GM18867 (cell line): ENCODE data around the gene UQCRC2.
"Not testable (repeated sequence)": the region's sequence is repeated elsewhere in the genome, so short reads cannot be mapped to it uniquely, and the experiment has no call there.

Experiments used
- ATAC-seq: cut with Tn5 transposase; IDR thresholded peaks from one replicate; pipeline ENCODE4 v1.9.1; 2021; ENCODE audit warnings: mild to moderate bottlenecking, moderate library complexity; ENCODE audit not compliant: unreplicated experiment

UQCRC2 gene

DNA sequence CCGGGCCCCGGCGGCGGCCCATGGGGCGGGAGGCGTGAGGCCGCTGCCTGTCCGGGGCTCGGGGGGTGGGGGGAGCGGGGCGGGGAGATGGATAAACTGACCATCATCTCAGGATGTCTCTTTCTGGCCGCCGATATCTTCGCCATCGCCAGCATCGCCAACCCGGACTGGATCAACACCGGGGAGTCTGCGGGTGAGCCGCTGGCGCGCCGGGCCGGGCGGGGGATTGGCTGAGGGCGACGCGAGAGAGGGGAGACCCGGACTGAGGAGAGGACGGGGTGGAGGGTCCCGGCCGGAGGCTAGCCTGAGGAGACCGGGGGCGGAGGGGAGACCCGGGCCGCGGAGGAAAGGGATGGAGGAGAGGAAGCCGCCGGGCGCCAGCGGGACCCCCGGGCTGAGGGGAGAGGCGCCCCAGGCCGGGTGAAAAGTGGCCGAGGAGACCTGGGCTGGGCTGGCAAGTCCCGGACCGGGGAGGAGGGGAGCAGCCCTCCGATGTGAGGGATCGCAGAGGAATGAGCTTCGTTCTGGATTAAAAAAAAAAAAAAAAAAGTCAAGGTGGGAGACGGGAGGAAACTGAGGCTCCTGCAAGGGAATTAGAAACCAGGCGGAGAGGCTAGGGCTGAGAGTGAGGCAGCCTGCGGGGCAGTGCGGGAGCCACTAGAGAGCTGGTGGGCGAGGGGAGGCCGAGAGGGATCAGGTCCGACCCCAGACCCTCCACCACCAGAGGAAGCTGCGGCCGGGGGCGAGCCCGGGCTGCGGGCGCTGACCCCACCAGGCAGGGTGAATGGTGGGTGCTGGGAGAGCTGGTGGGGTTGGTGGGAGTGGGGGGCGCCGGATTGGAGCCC lies 55.3 kb downstream of the UQCRC2 start:
- peak; percentile 33 for ATAC-seq

DNA sequence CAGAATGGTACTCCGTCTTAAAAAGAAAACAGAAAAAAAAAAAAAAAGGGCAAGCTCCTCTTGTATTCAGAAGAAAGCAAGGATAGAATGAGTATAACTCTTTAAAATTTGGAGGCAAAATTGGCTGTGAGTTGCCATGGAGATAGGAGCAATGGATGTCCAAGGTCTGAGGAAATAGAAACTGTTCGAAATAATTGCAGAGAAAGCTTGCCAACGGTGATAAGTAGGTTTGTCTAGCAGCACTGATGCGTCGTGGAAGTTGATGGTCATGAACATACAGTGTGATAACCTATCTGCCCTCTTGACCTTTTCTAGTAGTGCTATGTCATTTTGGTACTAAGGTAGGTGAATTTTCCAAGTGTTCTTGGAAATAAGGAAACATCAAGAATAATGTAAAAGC lies 57.7 kb downstream of the UQCRC2 start:
- ATAC-seq, result no peak

DNA sequence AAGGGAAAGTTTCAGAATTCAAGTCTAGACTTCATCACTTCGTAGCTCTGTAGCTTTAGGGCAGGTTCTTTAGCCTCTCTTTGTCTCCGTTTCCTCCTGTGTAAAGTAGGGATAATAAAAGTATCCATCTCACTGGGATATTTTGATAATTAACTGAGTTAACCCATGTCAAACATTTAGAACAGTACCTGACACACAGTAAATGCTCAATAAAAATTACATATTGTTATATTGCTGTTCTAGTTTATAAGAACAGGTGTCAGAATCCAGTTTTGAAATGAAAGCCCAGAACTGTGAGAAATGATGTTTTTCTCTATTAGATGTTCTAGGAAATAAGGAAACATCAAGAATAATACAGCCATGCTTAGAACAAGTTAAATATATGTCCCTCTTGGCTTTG lies 59.1 kb downstream of the UQCRC2 start:
- no peak for ATAC-seq

DNA sequence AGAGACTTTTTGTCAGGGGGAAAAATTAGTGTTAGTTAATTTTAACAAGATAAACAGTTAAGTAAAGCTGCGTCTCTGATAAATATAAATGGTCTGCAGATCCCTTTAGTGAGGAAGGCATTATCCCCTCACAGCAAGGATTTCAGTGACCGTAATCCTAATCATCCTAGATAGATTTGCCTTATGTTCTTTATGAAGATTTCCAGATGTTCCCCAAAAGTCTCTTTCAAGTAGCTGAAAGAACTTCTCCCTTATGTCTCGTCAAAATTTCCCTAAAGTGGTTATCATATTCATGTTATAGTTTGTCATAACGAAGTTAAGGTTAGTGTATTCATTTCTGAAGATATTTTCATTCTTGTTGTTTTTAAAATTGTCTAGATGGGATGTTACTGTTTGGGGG lies 60.3 kb downstream of the UQCRC2 start:
- no peak for ATAC-seq

DNA sequence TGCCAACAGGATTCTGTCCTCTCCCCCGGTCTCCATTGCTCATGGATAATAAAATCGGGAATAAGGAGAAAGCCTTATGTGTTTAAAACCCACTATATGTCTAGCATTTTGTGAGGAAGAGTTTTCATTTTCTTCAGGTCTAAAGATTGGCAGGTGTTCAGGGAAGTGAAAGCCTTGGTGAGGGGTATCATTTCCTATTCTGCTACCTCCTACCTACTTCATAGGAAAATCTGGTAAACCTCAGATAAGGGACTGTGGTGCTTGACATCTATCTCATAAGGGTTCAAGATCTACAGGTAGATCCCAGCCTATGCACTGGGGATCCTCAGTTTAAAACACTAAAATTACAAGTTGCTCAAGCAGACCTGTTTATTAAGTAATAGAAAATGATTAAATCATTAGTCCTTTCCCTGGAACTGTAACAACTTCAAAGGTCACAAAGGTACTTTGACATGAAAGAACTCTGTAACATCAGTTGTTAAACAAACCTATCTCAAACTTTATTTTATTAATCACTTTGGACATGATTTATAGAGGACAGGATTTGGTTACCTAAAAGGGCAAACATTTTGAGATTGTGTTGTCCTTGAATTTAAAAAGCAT lies 61.2 kb downstream of the UQCRC2 start:
- ATAC-seq, result peak; percentile 88

DNA sequence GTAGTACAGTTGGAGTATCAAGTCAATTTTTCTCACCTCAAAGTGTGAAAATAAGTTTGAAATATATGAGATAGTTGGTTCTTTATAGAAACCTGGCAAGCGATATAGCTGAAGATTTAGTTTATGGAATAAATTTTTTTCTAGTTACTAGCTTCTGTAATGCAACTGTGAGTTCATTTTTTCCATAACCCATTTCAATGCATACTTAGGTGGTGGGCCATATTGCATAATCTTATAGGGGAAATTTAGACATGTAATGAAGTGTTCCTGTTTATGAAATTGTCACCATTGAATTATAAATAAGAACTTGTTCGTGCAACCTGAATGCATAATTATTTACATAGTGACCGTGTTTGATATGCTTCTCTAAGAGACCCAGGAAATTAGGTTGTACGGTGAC lies 63.8 kb downstream of the UQCRC2 start:
- ATAC-seq, result no peak

DNA sequence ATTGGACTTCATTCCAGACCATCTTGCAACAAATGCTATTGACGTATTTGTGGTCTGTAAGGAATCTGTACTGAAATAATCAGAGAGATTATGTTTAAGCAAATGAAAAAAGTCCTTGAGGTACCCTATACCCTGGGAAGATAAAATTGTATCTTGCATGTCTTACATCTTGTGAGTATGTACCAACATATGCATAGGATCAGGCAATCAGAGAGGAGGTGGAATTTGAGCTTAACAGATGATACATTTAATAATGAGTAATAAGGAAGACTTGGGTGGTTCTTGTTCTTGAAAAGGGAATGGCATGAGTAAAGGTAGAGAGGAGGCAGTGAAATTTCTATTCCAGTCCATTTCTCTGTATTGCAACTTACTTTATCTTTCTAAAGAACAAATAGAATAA lies 65.4 kb downstream of the UQCRC2 start:
- ATAC-seq, result no peak

DNA sequence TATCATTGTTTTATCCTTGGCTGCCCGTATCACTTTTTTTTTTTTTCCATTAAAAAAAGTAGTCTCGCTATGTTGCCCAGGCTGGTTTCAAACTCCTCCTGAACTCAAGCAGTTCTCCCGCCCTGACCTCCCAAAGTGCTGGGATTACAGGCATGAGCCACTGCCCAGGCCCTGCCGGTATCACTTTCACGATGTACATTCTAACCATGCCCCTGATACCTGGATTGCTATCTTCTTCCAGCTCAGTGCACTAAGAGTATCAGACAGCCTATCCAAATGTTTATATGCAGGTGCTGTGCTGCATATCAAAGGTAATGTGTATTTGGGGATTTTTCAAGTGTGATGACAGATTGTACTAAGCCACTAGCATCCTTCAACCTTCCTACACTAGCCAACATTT lies 69.0 kb downstream of the UQCRC2 start:
- ATAC-seq, result no peak

DNA sequence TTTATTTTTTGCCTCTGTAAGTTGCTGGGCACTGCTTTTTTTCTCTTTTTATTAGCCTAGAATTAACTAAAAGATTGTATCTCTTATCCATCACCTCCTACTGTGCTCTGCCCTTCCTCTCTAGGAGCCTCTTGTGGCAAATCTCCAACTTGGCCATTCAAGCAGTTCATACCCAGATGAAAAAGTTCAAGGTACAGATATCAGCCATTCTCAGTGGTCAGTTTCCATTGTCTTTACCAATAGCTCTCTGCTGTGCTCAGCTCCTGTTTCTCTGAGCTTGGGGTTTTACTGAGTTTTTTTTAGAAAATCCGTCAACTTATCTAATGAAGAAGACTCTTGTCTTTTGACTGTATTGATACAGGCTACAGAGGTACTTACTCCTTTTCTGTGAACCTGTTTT lies 70.3 kb downstream of the UQCRC2 start:
- no peak for ATAC-seq

DNA sequence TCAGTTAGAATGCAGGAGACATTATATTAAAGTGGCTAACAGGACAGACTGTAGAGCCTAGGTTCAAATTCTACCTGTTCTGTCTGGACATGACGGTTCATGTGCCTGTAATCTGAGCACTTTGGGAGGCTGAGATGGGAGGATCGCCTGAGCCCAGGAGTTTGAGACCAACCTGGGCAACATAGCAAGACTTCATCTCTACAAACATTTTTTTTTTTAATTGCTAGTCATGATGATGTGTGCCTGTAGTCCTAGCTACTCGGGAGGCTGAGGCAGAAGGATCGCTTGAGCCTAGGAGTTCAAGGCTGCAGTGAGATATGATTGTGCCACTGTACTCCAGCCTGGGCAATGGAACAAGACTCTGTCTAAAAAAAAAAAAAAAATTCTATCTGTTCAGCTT lies 71.6 kb downstream of the UQCRC2 start:
- ATAC-seq, result not testable (repeated sequence)

DNA sequence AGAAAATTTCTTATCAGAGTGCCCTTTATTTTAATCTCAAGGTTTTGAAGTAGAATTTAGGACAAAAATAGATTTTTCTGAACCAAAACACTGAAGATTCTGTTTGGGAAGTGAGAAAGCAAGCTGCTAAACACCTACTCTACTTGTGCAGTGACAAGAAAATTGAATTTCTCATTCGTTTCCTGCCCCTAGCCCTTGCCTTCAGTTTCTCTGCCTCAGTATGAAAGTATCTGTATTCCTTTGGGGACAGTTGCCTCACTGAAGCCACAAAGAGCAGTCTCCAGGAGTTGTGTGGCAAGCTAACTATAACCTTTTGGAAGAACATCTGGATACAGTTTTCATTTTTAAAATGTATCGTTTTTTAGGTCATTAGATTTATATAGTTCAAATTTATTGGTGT lies 74.5 kb downstream of the UQCRC2 start:
- no peak for ATAC-seq

DNA sequence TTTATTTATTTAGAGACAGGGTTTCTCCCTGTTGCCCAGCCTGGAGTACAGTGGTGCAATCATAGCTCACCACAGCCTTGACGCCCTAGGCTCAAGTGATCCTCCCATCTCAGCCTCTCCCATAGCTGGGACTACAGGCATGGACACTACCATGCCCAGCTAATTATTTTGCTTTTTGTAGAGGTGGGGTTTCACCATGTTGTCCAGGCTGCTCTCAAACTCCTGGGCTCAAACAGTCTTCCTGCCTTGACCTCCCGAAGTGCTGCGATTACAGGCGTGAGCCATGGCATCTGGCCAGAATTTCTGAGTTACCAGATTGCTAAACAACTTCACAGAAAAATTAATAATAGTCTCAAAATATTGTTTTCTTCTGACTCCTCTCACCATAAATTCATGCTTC lies 76.5 kb downstream of the UQCRC2 start:
- no peak for ATAC-seq

DNA sequence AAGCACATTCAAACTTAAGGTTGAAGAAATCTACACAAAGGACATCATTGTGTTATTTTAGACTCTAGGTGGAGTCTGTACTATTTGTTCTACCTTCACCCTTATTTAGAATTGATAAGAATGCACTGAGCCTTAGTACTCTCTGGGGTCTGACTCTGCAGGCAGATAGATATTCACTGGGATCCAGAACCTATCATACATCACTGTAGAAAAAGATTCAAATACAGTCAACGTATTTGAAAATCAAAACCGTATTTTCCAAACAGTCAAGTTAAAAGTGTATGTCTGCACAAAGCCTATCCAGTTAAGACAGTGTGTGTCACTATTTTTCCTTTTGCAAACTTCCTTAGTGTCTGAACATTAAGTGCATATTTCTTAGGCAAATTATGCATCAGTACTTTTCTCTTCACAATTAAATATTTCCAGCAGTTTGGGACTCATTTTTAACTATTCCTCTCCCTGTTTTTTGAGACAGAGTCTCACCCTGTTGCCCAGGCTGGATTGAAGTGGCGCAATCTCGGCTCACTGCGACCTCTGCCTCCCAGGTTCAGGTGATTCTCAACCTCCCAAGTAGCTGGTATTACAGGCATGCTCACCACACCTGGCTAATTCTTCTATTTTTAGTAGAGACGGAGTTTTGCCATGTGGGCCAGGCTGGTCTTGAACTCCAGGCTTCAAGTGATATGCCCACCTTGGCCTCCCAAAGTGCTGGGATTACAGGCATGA lies 77.1 kb downstream of the UQCRC2 start:
- ATAC-seq, result no peak

DNA sequence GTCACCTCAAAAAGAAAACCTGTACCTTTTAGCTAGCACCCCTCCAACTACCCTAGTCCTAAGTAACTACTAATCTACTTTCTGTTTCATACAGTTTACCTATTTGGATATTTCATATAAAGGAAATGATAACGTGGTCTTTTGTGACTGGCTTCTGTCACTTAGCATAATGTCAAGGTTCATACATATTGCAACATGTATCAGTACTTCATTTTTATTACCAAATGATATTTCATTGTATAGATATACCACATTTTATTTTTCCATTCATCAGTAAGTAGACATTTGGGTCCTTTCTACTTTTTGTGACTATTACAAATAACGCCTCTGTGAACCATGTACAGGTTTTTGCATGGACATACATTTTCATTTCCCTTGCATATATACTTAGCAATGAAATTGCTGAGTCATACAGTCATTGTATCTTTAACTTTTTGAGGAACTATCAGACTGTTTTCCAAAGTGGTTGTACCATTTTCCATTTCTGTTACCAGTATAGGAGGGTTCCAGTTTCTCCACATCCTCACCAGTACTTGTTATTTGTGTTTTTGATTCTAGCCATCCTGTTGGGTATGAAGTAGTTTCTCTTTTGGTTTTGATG lies 78.4 kb downstream of the UQCRC2 start:
- ATAC-seq, result no peak
